WI38 (cell line): ENCODE results near the gene PRDM15.

Source experiments
- H3K4me3 ChIP-seq: 2 replicates; pipeline ENCODE4 v1.5.1; 2011; ENCODE audit warnings: low read depth, mild to moderate bottlenecking, control low read depth, low read length
- TF ChIP-seq, protein P1 (sequence below): IDR thresholded peaks from 2 replicates; pipeline ENCODE4 v1.5.1; 2012; ENCODE audit warnings: low read depth, mild to moderate bottlenecking, control low read depth, low read length

The PRDM15 gene

GRCh38 chr21:41828884-41829360 lies 50.2 kb downstream of the PRDM15 start:
- TF ChIP-seq, protein P1, sequence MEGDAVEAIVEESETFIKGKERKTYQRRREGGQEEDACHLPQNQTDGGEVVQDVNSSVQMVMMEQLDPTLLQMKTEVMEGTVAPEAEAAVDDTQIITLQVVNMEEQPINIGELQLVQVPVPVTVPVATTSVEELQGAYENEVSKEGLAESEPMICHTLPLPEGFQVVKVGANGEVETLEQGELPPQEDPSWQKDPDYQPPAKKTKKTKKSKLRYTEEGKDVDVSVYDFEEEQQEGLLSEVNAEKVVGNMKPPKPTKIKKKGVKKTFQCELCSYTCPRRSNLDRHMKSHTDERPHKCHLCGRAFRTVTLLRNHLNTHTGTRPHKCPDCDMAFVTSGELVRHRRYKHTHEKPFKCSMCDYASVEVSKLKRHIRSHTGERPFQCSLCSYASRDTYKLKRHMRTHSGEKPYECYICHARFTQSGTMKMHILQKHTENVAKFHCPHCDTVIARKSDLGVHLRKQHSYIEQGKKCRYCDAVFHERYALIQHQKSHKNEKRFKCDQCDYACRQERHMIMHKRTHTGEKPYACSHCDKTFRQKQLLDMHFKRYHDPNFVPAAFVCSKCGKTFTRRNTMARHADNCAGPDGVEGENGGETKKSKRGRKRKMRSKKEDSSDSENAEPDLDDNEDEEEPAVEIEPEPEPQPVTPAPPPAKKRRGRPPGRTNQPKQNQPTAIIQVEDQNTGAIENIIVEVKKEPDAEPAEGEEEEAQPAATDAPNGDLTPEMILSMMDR: no peak
- H3K4me3 ChIP-seq: no peak overlapping the region

GRCh38 chr21:41827951-41828883 lies 50.9 kb downstream of the PRDM15 start:
- TF ChIP-seq, protein P1: no peak
- H3K4me3 ChIP-seq: no peak overlapping the region

- no peak overlapping the region for H3K4me3 ChIP-seq
- TF ChIP-seq, protein P1: no peak
These were observed 53.3 kb downstream of the PRDM15 start for GRCh38 chr21:41825881-41826280.

DNA sequence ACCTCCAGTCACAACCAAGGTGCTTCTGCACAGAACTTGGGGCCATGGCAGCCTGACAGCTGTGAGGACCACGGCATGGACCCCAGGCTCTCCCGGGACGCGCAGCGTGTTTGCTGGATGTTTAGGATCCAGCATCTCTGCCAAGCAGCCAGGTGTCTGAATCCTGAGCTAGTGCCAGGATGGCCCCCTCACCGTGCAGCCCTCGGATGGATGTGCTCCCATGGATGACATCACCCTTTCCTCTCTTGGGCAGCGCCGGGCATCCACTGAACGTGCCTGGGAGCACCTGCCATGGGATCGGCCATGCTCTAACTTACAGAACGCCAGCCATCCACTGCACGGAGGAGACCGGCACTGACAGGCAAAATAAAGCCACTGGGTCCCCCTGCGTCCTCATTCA lies 53.9 kb downstream of the PRDM15 start:
- no peak overlapping the region for H3K4me3 ChIP-seq
- TF ChIP-seq, protein P1: no peak

GRCh38 chr21:41824466-41825207 lies 54.5 kb downstream of the PRDM15 start:
- no peak overlapping the region for H3K4me3 ChIP-seq
- TF ChIP-seq, protein P1: no peak

- TF ChIP-seq, protein P1: no peak
- no peak overlapping the region for H3K4me3 ChIP-seq
These were observed 55.2 kb downstream of the PRDM15 start for GRCh38 chr21:41823906-41824305.
